ENCODE data around the gene RHOXF2.
"Not testable (repeated sequence)": the region's sequence is repeated elsewhere in the genome, so short reads cannot be mapped to it uniquely, and the experiment has no call there.

Gene RHOXF2

GRCh38 chrX:120158313-120158712, at the start of gene RHOXF2:
RHOXF2 (plus strand) TSS chrX:120158613; CDS start chrX:120158751, 138 bp downstream.
- not testable (repeated sequence) for DNase-seq (ENCODE audit: low read depth in 2 of 2, low spot score in 1 of 2)

GRCh38 chrX:120109378-120109777, 49.0 kb upstream of the RHOXF2 start:
- no peak for DNase-seq (ENCODE audit: low read depth in 2 of 2, low spot score in 1 of 2)

- no peak for DNase-seq (ENCODE audit: low read depth in 2 of 2, low spot score in 1 of 2)
Observed at GRCh38 chrX:120111611-120112010, 46.8 kb upstream of the RHOXF2 start.

- DNase-seq (ENCODE audit: low read depth in 2 of 2, low spot score in 1 of 2): no peak
Observed at GRCh38 chrX:120115438-120115963, 42.9 kb upstream of the RHOXF2 start, which contains the start of gene RHOXF1. RHOXF1 (minus strand) TSS chrX:120115913; CDS start chrX:120115862, 51 bp downstream.

- DNase-seq (ENCODE audit: low read depth in 2 of 2, low spot score in 1 of 2): no peak
Observed at GRCh38 chrX:120120223-120120622, 38.2 kb upstream of the RHOXF2 start.

GRCh38 chrX:120125444-120125843, 33.0 kb upstream of the RHOXF2 start:
- DNase-seq (ENCODE audit: low read depth in 2 of 2, low spot score in 1 of 2): no peak

- DNase-seq (ENCODE audit: low read depth in 2 of 2, low spot score in 1 of 2): not testable (repeated sequence)
Observed at GRCh38 chrX:120128306-120128846, 30.0 kb upstream of the RHOXF2 start.

GRCh38 chrX:120136128-120136527, 22.3 kb upstream of the RHOXF2 start:
- no peak for DNase-seq (ENCODE audit: low read depth in 2 of 2, low spot score in 1 of 2)

GRCh38 chrX:120136840-120137239, 21.6 kb upstream of the RHOXF2 start:
- DNase-seq (ENCODE audit: low read depth in 2 of 2, low spot score in 1 of 2): no peak

GRCh38 chrX:120137439-120137838, 21.0 kb upstream of the RHOXF2 start:
- DNase-seq (ENCODE audit: low read depth in 2 of 2, low spot score in 1 of 2): no peak

GRCh38 chrX:120140293-120140981, 18.0 kb upstream of the RHOXF2 start:
- no peak for DNase-seq (ENCODE audit: low read depth in 2 of 2, low spot score in 1 of 2)

GRCh38 chrX:120144178-120144844, 14.1 kb upstream of the RHOXF2 start:
- DNase-seq (ENCODE audit: low read depth in 2 of 2, low spot score in 1 of 2): no peak

GRCh38 chrX:120145295-120145925, 13.0 kb upstream of the RHOXF2 start:
- no peak for DNase-seq (ENCODE audit: low read depth in 2 of 2, low spot score in 1 of 2)

- not testable (repeated sequence) for DNase-seq (ENCODE audit: low read depth in 2 of 2, low spot score in 1 of 2)
Observed at GRCh38 chrX:120146323-120146722, 12.1 kb upstream of the RHOXF2 start.

- no peak for DNase-seq (ENCODE audit: low read depth in 2 of 2, low spot score in 1 of 2)
Observed at GRCh38 chrX:120147537-120147936, 10.9 kb upstream of the RHOXF2 start.

- not testable (repeated sequence) for DNase-seq (ENCODE audit: low read depth in 2 of 2, low spot score in 1 of 2)
Observed at GRCh38 chrX:120150109-120150744, 8.2 kb upstream of the RHOXF2 start.

GRCh38 chrX:120159086-120159485, 673 bp downstream of the RHOXF2 start:
- not testable (repeated sequence) for DNase-seq (ENCODE audit: low read depth in 2 of 2, low spot score in 1 of 2)

- DNase-seq (ENCODE audit: low read depth in 2 of 2, low spot score in 1 of 2): not testable (repeated sequence)
Observed at GRCh38 chrX:120193254-120193653, 34.8 kb downstream of the RHOXF2 start.

- DNase-seq (ENCODE audit: low read depth in 2 of 2, low spot score in 1 of 2): not testable (repeated sequence)
Observed at GRCh38 chrX:120193720-120194119, 35.3 kb downstream of the RHOXF2 start.

GRCh38 chrX:120195786-120196185, 37.4 kb downstream of the RHOXF2 start:
- DNase-seq (ENCODE audit: low read depth in 2 of 2, low spot score in 1 of 2): not testable (repeated sequence)

Data from stimulated activated CD8-positive, alpha-beta memory T cell treated with anti-CD3 and anti-CD28 coated beads, Interleukin-4, amount 100 ng/mL, for 1 hour (primary cell).